PC-9 (cell line): ENCODE measurements around the gene ENAH.

Source experiments
- CTCF ChIP-seq: fragments of 200-600 bp; sonication (generic); conservative IDR thresholded peaks from 2 replicates; pipeline ENCODE4 v1.6.1; 2017; ENCODE audit warnings: mixed run types, antibody characterized with exemption, mild to moderate bottlenecking, moderate library complexity
- EZH2 ChIP-seq: fragments of 200-600 bp; sonication (generic); IDR thresholded peaks from 2 replicates; pipeline ENCODE4 v1.8.0; 2017; ENCODE audit warnings: antibody characterized with exemption, low read depth

DNA sequence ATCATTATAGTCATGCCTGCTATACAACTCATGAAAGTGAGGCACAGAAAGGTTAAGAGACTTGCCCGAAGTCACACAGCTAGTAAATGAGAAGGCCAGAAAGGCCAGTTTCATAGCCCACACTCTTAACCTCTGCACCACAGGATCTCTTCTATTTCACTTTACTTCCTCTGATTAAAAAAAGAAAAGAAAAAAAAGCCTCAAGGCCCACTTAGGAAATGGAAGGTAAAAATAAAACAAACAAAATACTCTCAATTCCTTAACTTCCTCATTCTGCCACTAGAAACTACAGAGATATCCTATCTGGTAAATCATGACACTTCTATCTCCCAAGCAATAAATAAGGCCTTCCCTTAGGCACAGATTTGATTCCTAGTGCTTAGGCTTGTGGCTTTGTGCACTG lies 7.6 kb upstream of the ENAH start:
- no peak for TF ChIP-seq EZH2
- TF ChIP-seq CTCF, result no peak
